GM12878 (cell line): ENCODE data around the gene ARRDC1. TPM values are rescaled to one million over a fixed set of nuclear protein-coding genes. Genes with fewer than 3 reads are reported as not detected.

Experiments
- ATAC-seq: fragments of 200-7000 bp; cut with Tn5 transposase; 3 replicates; pipeline ENCODE4 v1.9.1; 2020; ENCODE audit warnings: mild to moderate bottlenecking, moderate library complexity
- BruUV-seq: library from RNA; stranded (reverse); fragments of 400-500 nt; replicated peaks from 2 replicates; lab custom pipeline; 2021; lab: Mats Ljungman, UMichigan
- CTCF ChIA-PET: fragments of 300-600 bp; sonication (Branson Sonifier 250); formaldehyde crosslinking; extraction: SDS; loops from one replicate; lab custom pipeline; 2021; ENCODE audit warnings: inconsistent platforms; lab: Yijun Ruan, JAX
- POLR2A ChIA-PET: fragments of 350-600 bp; formaldehyde crosslinking; extraction: SDS; loops from one replicate; lab custom pipeline; 2021; ENCODE audit warnings: inconsistent platforms; lab: Charles Lee
- RAD21 ChIA-PET: fragments of 300-600 bp; sonication (Branson Sonifier 250); formaldehyde crosslinking; loops from one replicate; lab custom pipeline; 2023; ENCODE audit warnings: antibody characterized with exemption; ENCODE audit not compliant: unreplicated experiment; lab: Charles Lee
- SMC1A ChIA-PET: fragments of 300-600 bp; sonication (Branson Sonifier 250); formaldehyde crosslinking; loops from one replicate; lab custom pipeline; 2023; ENCODE audit not compliant: unreplicated experiment, uncharacterized antibody; lab: Charles Lee
- DNase-seq: peaks from one replicate; pipeline ENCODE4 v3.0.0-alpha.2; 2011; ENCODE audit warnings: low read depth, low spot score
- FAIRE-seq: peaks from 3 replicates; lab custom pipeline; 2011; peaks lifted over from hg19 to GRCh38; lab: Jason Lieb, UNC
- H2AFZ ChIP-seq: 2 replicates; pipeline ENCODE4 v1.6.0; 2011; ENCODE audit warnings: low read depth, low read length, control low read depth; ENCODE audit not compliant: control insufficient read depth
- H3K27ac ChIP-seq: 2 replicates; pipeline ENCODE4 v1.5.1; 2011; ENCODE audit warnings: control low read depth; ENCODE audit not compliant: control insufficient read depth, insufficient read depth
- H3K27me3 ChIP-seq, 2 experiments: replicated peaks in 1 of 2; 2 replicates each; pipeline versions ENCODE4 v1.6.0 to v1.6.1; 2011; ENCODE audit warnings: low read length in 1 of 2; ENCODE audit not compliant: control insufficient read depth in 2 of 2, insufficient read depth in 2 of 2
- H3K36me3 ChIP-seq, 2 experiments: 2 replicates each; pipeline ENCODE4 v1.5.1; 2011; ENCODE audit warnings: low read length in 1 of 2; ENCODE audit not compliant: control insufficient read depth in 2 of 2, insufficient read depth in 2 of 2
- H3K4me1 ChIP-seq: 2 replicates; pipeline ENCODE4 v1.6.1; 2011; ENCODE audit warnings: mild to moderate bottlenecking, low read length, moderate library complexity, mixed read lengths; ENCODE audit not compliant: control insufficient read depth, insufficient read depth
- H3K4me2 ChIP-seq: 2 replicates; pipeline ENCODE4 v1.6.0; 2011; ENCODE audit warnings: control low read depth; ENCODE audit not compliant: control insufficient read depth, insufficient read depth
- H3K4me3 ChIP-seq: fragments of 200-600 bp; sonication (generic); 2 replicates; pipeline ENCODE4 v1.5.1; 2016
- H3K79me2 ChIP-seq: 2 replicates; pipeline ENCODE4 v1.6.0; 2011; ENCODE audit warnings: low read length; ENCODE audit not compliant: control insufficient read depth, insufficient read depth
- H3K9ac ChIP-seq: 2 replicates; pipeline ENCODE4 v1.8.0; 2011; ENCODE audit warnings: low read length, control low read depth, mixed read lengths; ENCODE audit not compliant: control insufficient read depth, insufficient read depth
- H3K9me3 ChIP-seq: replicated peaks from 3 replicates; pipeline ENCODE4 v1.5.1; 2011; ENCODE audit warnings: mild to moderate bottlenecking, low read length; ENCODE audit not compliant: control insufficient read depth, insufficient read depth
- H4K20me1 ChIP-seq: 2 replicates; pipeline ENCODE4 v1.6.0; 2011; ENCODE audit not compliant: control insufficient read depth, insufficient read depth
- E2F8 ChIP-seq: fragments of 450-650 bp; IDR thresholded peaks from 2 replicates; pipeline ENCODE4 v1.6.1; 2018; ENCODE audit warnings: mild to moderate bottlenecking, low read depth, moderate library complexity; ENCODE audit not compliant: partially characterized antibody
- POLR2A ChIP-seq: IDR thresholded peaks from 2 replicates; pipeline ENCODE4 v1.6.1; 2011; ENCODE audit warnings: low read depth, mild to moderate bottlenecking, low read length
- WGBS: methylation state at CpG from one replicate; pipeline ENCODE4 v1.1.6; 2016; ENCODE audit warnings: low lambda C conversion rate; ENCODE audit not compliant: insufficient replicate concordance, insufficient coverage; ENCODE audit errors: missing lambda C conversion rate; 5-methylcytosine and 5-hydroxymethylcytosine counted together
- in situ Hi-C: fragments of 300-500 bp; cut with MboI; formaldehyde crosslinking; loops from 9 replicates; pipeline ENCODE4 v1.14.3; 2018; ENCODE audit warnings: mixed read lengths
- intact Hi-C: fragments of 100-400 bp; cut with micrococcal nuclease; formaldehyde crosslinking; loops from one replicate; pipeline ENCODE4 v1.14.2; 2022; ENCODE audit not compliant: unreplicated experiment
- polyA plus RNA-seq, 11 experiments: library from polyadenylated mRNA; depleted of rRNA in 4 of 11; unstranded in 6 of 11; stranded (reverse) in 5 of 11; fragments of >200 nt; fragmentation: Nextera tagmentation in 4 of 11; fragmentation: Illumina TruSeq in 1 of 11; extraction: Ambion mirVana in 4 of 11; extraction: Trizol in 1 of 11; gene quantifications; 1 replicate in 1 of 11; 2 replicates in 10 of 11; pipeline versions ENCODE4 v1.2.1 to v1.2.3, GENCODE V29; 2011 to 2016; ENCODE audit warnings: inconsistent platforms in 2 of 11, missing spikeins in 2 of 11, low read depth in 1 of 11
- total RNA-seq, 4 experiments: library from RNA; depleted of rRNA in 3 of 4; stranded (reverse); fragments of >200 nt in 3 of 4; fragmentation: Illumina TruSeq in 1 of 4; extraction: Trizol in 1 of 4; gene quantifications; 2 replicates each; pipeline versions ENCODE4 v1.2.1 to v1.2.3, GENCODE V29; 2013 to 2021

ARRDC1 gene
- total and polyA plus RNA-seq, 10 of the 15 experiments (the other 5 are each of a cell fraction or from before 2014, with no cell fraction given): 0.23 to 34.4 (median 20.9) TPM

GRCh38 chr9:137580954-137581322 is 24.5 kb upstream of the ARRDC1 start:
- BruUV-seq: no TSS peak
- H3K4me1 ChIP-seq: peaks cover 14% of the 10 kb centered on the region
- H2AFZ ChIP-seq: no peak overlapping the region
- H3K27ac ChIP-seq: no peak overlapping the region
- H3K9me3 ChIP-seq: no peaks in the 10 kb centered on the region
- no peaks in the 10 kb centered on the region for H4K20me1 ChIP-seq
- POLR2A ChIA-PET: no interaction called here
- H3K4me2 ChIP-seq: no peak overlapping the region
- peaks cover 2 to 15% of the 10 kb centered on the region in 2 experiments; a peak in 3 of 4 replicates for H3K36me3 ChIP-seq
- RAD21 ChIA-PET: no interaction called here
- DNase-seq (no peak), FAIRE-seq (no peak), ATAC-seq (no peak)
- intact Hi-C loops: no loop called here
- H3K27me3 ChIP-seq: no peaks in the 10 kb centered on the region
- H3K4me3 ChIP-seq: no peak overlapping the region
- WGBS: 71% methylated on average over 4 of the region's 4 CpGs
- TF ChIP-seq E2F8 (no peak), POLR2A (peak; percentile 16)
- no peak overlapping the region for H3K9ac ChIP-seq
- SMC1A ChIA-PET: no interaction called here
- in situ Hi-C loops: no loop called here
- CTCF ChIA-PET: interaction anchor here (1.3 to 2.3 kb wide), 2 partner anchors 22 to 92 kb away, joined by 5 read pairs; no protein-coding TSS in a partner anchor
- peaks cover 22% of the 10 kb centered on the region for H3K79me2 ChIP-seq
